Activated CD8-positive, alpha-beta memory T cell treated with anti-CD3 and anti-CD28 coated beads, Interleukin-2, amount 10 ng/mL, durations not matched to agents 7 days and 5 days (primary cell): ENCODE results near the gene UXT. TPM values are rescaled to one million over a fixed set of nuclear protein-coding genes. Genes with fewer than 3 reads are reported as not detected.
"Not testable (repeated sequence)": the region's sequence is repeated elsewhere in the genome, so short reads cannot be mapped to it uniquely, and the experiment has no call there.

Experiments used
- ATAC-seq: fragments of 150-1000 bp; cut with Tn5 transposase; one replicate; pipeline ENCODE4 v1.10.0; 2021; ENCODE audit warnings: moderate library complexity
- CTCF ChIA-PET: fragments of 350-600 bp; sonication (Branson Sonifier 250); formaldehyde crosslinking; loops from one replicate; lab custom pipeline; 2021; ENCODE audit warnings: antibody characterized with exemption; lab: Charles Lee
- DNase-seq: peaks from one replicate; pipeline ENCODE4 v3.0.0-alpha.2; 2020
- H3K27ac Mint-ChIP-seq: one replicate; pipeline ENCODE4 v1.8.0; 2021; ENCODE audit warnings: mild to moderate bottlenecking, mixed read lengths
- H3K27me3 Mint-ChIP-seq: one replicate; pipeline ENCODE4 v1.8.0; 2021; ENCODE audit warnings: mixed read lengths
- H3K36me3 Mint-ChIP-seq: one replicate; pipeline ENCODE4 v1.8.0; 2021; ENCODE audit warnings: mild to moderate bottlenecking, mixed read lengths
- H3K4me1 Mint-ChIP-seq: one replicate; pipeline ENCODE4 v1.8.0; 2021; ENCODE audit warnings: mixed read lengths
- H3K4me3 Mint-ChIP-seq: one replicate; pipeline ENCODE4 v1.8.0; 2021; ENCODE audit warnings: mild to moderate bottlenecking, moderate library complexity, mixed read lengths
- H3K9me3 Mint-ChIP-seq: one replicate; pipeline ENCODE4 v1.8.0; 2022; ENCODE audit warnings: low read depth, mixed read lengths
- total RNA-seq, 2 experiments: library from RNA; stranded (reverse); gene quantifications; one replicate each; pipeline ENCODE4 v1.2.3, GENCODE V29; 2021

UXT gene, protein sequence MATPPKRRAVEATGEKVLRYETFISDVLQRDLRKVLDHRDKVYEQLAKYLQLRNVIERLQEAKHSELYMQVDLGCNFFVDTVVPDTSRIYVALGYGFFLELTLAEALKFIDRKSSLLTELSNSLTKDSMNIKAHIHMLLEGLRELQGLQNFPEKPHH
- 100 to 1,000 TPM; 118 to 151 TPM for total RNA-seq

GRCh38 chrX:47658684-47659420 lies at the start of gene UXT:
Gene UXT (minus strand): TSS chrX:47659180. CDS start chrX:47658927, 253 bp downstream.
- H3K36me3 Mint-ChIP-seq, result peaks cover 28% of the 10 kb centered on the region

DNA sequence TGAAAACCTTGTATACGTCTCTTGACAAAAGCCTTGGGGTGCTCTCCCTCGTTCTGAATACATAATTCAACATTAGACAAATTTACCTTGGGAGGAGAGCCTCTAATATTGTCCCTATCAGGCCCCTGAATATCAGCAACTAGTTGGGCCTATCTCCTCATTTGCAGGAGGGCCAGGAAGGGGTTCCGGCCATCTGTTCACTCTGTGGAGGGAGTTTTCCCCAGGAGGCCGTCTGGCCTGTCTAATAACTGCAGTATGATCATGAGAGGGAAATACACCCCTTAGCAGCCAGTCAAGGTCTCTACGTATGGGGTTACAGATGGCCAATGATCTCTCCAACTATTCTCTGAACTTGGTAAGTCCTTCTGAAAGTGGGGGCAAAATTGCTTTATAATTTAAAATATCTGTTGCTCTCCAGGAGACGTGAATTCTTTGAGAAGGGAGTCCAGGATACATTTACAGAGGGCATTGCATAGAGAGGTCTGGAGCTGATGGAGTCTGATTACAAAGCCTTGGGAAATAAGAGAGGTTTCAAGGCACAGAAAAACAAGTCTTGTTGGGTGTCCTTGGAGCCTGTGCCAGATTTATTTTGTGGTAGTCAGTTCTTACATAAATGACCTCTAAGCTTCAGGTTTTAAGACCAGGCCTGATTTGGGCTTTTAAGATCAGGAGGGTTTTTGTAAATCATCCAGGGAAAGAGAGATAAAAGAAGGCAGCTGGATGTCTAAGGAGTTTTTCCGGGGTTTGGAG lies 48.2 kb upstream of the UXT start:
- H3K9me3 Mint-ChIP-seq, result no peaks in the 10 kb centered on the region
- peaks cover 16% of the 10 kb centered on the region for H3K27me3 Mint-ChIP-seq
- no peak overlapping the region for H3K27ac Mint-ChIP-seq
- no peaks in the 10 kb centered on the region for H3K36me3 Mint-ChIP-seq
- CTCF ChIA-PET, result no interaction called here
- H3K4me3 Mint-ChIP-seq, result no peak overlapping the region
- H3K4me1 Mint-ChIP-seq, result no peaks in the 10 kb centered on the region
- DNase-seq (no peak), ATAC-seq (no peak)

More at GRCh38 chrX:47658684-47659420, at the start of gene UXT:
- ATAC-seq (peak; percentile 91), DNase-seq (peak; percentile 97)
- CTCF ChIA-PET, result no interaction called here
- Mint-ChIP-seq H3K9me3 (no peaks in the 10 kb centered on the region), H3K27me3 (no peaks in the 10 kb centered on the region), H3K4me3 (peak within 1 kb of the TSS; percentile 85), H3K27ac (peak within 1 kb of the TSS; percentile 98), H3K4me1 (peaks cover 29% of the 10 kb centered on the region)

DNA sequence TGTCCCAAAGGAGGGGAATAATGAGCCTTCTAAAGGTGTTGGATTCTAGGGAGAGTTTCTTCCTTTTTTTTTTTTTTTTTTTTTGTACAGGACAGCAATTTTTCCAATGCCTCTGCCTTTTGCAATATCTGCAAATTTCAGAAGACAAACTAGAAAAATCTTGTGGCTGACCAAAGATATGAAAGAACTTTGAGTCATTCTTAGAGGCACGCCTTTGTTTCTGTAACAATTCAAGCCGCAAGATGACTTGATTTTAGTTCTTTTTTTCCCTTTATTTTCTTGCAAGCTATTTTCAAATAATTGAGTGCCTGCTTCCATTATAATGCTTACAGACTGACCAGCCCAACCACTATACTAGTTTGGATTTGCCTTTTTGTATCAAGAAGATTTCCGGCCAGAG lies 47.6 kb upstream of the UXT start:
- ATAC-seq (no peak), DNase-seq (no peak)
- H3K4me3 Mint-ChIP-seq, result no peak overlapping the region
- no peaks in the 10 kb centered on the region for H3K4me1 Mint-ChIP-seq
- no peaks in the 10 kb centered on the region for H3K36me3 Mint-ChIP-seq
- H3K27ac Mint-ChIP-seq, result no peak overlapping the region
- CTCF ChIA-PET, result no interaction called here
- no peaks in the 10 kb centered on the region for H3K9me3 Mint-ChIP-seq
- H3K27me3 Mint-ChIP-seq, result peaks cover 19% of the 10 kb centered on the region

DNA sequence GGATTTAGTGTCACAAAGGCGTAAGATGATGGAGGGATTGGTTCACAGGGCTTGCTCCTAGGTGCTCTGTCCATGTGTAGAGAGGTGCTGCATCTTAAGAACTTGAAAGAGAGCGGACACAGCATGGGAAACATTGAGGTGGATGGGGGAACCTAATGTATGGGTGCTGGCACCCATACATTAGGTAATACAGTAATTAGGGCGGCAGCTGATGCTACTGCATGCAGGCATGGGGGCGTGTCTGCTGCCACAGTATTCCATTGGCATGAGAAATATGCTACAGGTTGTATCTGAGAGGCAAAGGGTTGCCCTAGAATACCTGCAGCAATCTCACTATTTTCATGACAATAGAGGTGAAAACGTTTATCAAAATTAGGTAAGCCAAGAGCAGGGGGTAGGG lies 45.8 kb upstream of the UXT start:
- H3K9me3 Mint-ChIP-seq, result no peaks in the 10 kb centered on the region
- ATAC-seq, result no peak
- CTCF ChIA-PET, result no interaction called here
- DNase-seq, result no peak
- no peak overlapping the region for H3K4me3 Mint-ChIP-seq
- H3K4me1 Mint-ChIP-seq, result no peaks in the 10 kb centered on the region
- H3K27me3 Mint-ChIP-seq, result peaks cover 22% of the 10 kb centered on the region
- H3K36me3 Mint-ChIP-seq, result no peaks in the 10 kb centered on the region
- H3K27ac Mint-ChIP-seq, result no peak overlapping the region

DNA sequence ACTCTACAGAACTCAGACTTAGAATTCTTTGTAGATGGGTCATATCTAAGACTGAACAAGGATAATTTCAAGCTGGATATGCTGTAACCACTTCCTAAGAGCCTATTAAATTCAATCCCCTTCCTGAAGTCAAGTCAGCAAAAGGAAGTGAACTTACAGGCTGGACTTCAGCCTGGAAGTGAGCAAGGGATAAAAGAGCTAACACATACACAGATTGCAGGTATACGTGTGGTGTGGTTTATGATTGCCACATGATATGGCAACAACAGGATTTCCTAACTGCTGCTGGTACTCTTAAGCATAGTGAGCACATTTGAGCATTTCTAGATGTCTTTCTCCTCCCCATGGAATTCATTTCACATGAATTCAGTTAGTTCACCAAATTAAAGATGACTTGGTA lies 38.2 kb upstream of the UXT start:
- H3K36me3 Mint-ChIP-seq, result no peaks in the 10 kb centered on the region
- H3K27me3 Mint-ChIP-seq, result peaks cover 6% of the 10 kb centered on the region
- DNase-seq (no peak), ATAC-seq (no peak)
- no peaks in the 10 kb centered on the region for H3K9me3 Mint-ChIP-seq
- CTCF ChIA-PET, result no interaction called here
- no peaks in the 10 kb centered on the region for H3K4me1 Mint-ChIP-seq
- H3K27ac Mint-ChIP-seq, result no peak overlapping the region
- no peak overlapping the region for H3K4me3 Mint-ChIP-seq

- peaks cover 4% of the 10 kb centered on the region for H3K27me3 Mint-ChIP-seq
- CTCF ChIA-PET, result no interaction called here
- DNase-seq (no peak), ATAC-seq (no peak)
- H3K27ac Mint-ChIP-seq, result no peak overlapping the region
- H3K4me3 Mint-ChIP-seq, result no peak overlapping the region
- H3K9me3 Mint-ChIP-seq, result no peaks in the 10 kb centered on the region
- no peaks in the 10 kb centered on the region for H3K4me1 Mint-ChIP-seq
- H3K36me3 Mint-ChIP-seq, result no peaks in the 10 kb centered on the region
These were observed 31.2 kb upstream of the UXT start for GRCh38 chrX:47690175-47690574.

DNA sequence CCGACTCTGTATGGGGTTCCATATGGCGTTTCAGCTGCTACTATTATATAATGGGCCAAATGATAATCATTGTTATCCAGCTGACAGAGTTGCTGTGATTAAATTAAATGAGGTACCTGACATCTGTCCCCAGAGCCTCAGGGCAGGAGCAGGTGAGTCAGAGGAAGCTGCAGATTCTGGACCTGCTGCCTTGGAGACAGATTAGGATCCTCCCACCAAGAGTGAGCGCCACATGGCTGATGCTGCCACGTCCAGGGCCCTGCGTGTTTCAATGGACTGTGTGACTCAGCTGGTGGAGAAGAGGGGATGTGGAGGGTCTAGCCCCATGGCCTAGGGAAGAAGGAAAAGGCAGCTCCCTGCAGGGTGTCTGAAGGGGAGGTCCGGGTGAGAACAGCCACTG lies 28.3 kb upstream of the UXT start:
- CTCF ChIA-PET, result no interaction called here
- no peaks in the 10 kb centered on the region for H3K36me3 Mint-ChIP-seq
- peaks cover 4% of the 10 kb centered on the region for H3K27me3 Mint-ChIP-seq

GRCh38 chrX:47683829-47684205 lies 24.8 kb upstream of the UXT start:
- H3K27me3 Mint-ChIP-seq, result peaks cover 4% of the 10 kb centered on the region
- H3K9me3 Mint-ChIP-seq, result no peaks in the 10 kb centered on the region
- no peak overlapping the region for H3K4me3 Mint-ChIP-seq
- DNase-seq (no peak), ATAC-seq (no peak)
- no peak overlapping the region for H3K27ac Mint-ChIP-seq
- no peaks in the 10 kb centered on the region for H3K36me3 Mint-ChIP-seq
- no peaks in the 10 kb centered on the region for H3K4me1 Mint-ChIP-seq
- CTCF ChIA-PET, result interaction anchor here (0.6 kb wide), 1 partner anchor 1167 kb away, joined by 3 read pairs; no protein-coding TSS in a partner anchor

More for the DNA sequence above, 28.3 kb upstream of the UXT start:
- H3K4me3 Mint-ChIP-seq, result no peak overlapping the region
- ATAC-seq (no peak), DNase-seq (no peak)
- no peaks in the 10 kb centered on the region for H3K9me3 Mint-ChIP-seq
- H3K4me1 Mint-ChIP-seq, result no peaks in the 10 kb centered on the region
- H3K27ac Mint-ChIP-seq, result no peak overlapping the region

GRCh38 chrX:47683184-47683828 lies 24.3 kb upstream of the UXT start:
- no peak overlapping the region for H3K27ac Mint-ChIP-seq
- peaks cover 4% of the 10 kb centered on the region for H3K27me3 Mint-ChIP-seq
- ATAC-seq (no peak), DNase-seq (no peak)
- no peak overlapping the region for H3K4me3 Mint-ChIP-seq
- no peaks in the 10 kb centered on the region for H3K4me1 Mint-ChIP-seq
- H3K36me3 Mint-ChIP-seq, result no peaks in the 10 kb centered on the region
- H3K9me3 Mint-ChIP-seq, result no peaks in the 10 kb centered on the region
- CTCF ChIA-PET, result no interaction called here

GRCh38 chrX:47675959-47676859 lies 17.2 kb upstream of the UXT start:
- H3K36me3 Mint-ChIP-seq, H3K27ac Mint-ChIP-seq, CTCF ChIA-PET, H3K4me3 Mint-ChIP-seq, H3K4me1 Mint-ChIP-seq, H3K27me3 Mint-ChIP-seq, H3K9me3 Mint-ChIP-seq, DNase-seq, ATAC-seq: not testable (repeated sequence)

DNA sequence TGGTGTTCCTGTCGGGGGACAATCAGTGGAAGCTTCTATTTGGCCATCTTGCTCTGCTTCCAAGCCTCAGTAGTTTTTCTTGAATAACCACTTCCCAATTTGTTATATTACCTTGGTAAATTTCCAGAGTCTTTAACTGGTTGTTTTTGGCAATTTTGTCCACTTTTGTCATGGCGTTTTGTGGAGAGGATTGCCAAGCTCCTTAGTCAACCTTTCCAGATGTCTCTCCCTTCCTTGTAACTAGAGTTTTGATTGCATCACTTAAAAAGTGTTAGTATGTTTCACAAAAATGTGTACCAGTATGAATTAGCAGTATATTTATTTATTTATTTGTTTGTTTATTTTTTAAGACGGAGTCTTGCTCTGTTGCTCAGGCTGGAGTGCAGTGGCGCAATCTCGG lies 15.8 kb upstream of the UXT start:
- ATAC-seq (no peak), DNase-seq (no peak)
- no peaks in the 10 kb centered on the region for H3K36me3 Mint-ChIP-seq
- H3K4me1 Mint-ChIP-seq, result no peaks in the 10 kb centered on the region
- CTCF ChIA-PET, result no interaction called here
- H3K4me3 Mint-ChIP-seq, result no peak overlapping the region
- no peaks in the 10 kb centered on the region for H3K9me3 Mint-ChIP-seq
- no peaks in the 10 kb centered on the region for H3K27me3 Mint-ChIP-seq
- no peak overlapping the region for H3K27ac Mint-ChIP-seq

GRCh38 chrX:47665797-47666196 lies 6.8 kb upstream of the UXT start:
- H3K9me3 Mint-ChIP-seq, ATAC-seq, H3K4me3 Mint-ChIP-seq, H3K27ac Mint-ChIP-seq, H3K27me3 Mint-ChIP-seq, H3K4me1 Mint-ChIP-seq, CTCF ChIA-PET, H3K36me3 Mint-ChIP-seq, DNase-seq: not testable (repeated sequence)

DNA sequence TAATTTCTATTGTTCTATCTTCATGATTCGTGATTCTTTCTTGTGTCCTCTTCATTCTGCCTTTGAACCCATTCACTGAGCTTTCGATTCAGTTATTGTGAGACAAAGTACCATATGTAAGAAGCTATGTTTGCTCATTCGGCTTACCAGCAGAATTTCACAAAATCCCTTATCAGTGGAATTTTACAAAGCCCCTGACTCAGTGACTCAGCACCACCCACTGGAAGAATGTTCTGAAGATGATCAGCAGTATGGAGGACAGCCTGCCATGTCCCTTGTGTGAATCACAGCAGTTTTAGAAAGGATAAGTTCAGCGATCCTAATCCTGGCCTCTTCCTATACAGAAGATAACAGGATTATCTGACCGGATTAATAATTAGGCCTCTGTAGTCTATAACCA lies 5.8 kb upstream of the UXT start:
- Mint-ChIP-seq H3K9me3 (no peaks in the 10 kb centered on the region), H3K36me3 (peaks cover 1% of the 10 kb centered on the region), H3K27me3 (no peaks in the 10 kb centered on the region), H3K27ac (no peak overlapping the region), H3K4me1 (peaks cover 12% of the 10 kb centered on the region), H3K4me3 (no peak overlapping the region)
- no peak for DNase-seq
- no peak for ATAC-seq
- CTCF ChIA-PET, result no interaction called here
